ENCODE results near the gene TAGLN3.
A peak's percentile ranks its signal among the peaks of the same experiment; 100 is the strongest.
"Not testable (repeated sequence)": the region's sequence is repeated elsewhere in the genome, so short reads cannot be mapped to it uniquely, and the experiment has no call there.

The TAGLN3 gene

GRCh38 chr3:112010636-112011035 lies 11.9 kb downstream of the TAGLN3 start:
- no peak for DNase-seq (ENCODE audit: low read depth in 2 of 2)

DNA sequence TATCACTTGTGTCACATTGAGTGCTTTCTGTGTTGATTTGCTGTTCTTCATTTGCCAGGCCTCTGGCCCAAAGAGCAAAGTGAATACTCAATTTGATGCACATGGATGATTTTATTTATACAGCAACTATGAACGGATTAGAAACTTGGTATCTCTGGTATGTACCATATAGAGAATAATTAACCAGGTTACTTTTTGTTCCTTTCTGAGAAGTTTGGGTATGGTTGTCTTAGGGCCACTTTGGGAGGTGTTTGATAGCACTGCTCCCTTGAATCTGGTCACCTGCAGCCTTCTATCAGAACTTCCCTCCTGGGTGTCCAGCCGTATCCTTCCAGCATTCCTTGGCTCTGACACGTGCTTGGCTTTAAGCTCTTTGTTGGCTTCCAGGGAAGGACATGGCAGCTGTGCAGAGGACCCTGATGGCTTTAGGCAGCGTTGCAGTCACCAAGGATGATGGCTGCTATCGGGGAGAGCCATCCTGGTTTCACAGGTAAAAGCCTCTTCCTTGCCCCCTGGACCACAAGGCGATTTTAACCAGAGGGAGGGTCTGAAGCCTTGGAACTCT lies 12.7 kb downstream of the TAGLN3 start:
- DNase-seq (ENCODE audit: low read depth in 2 of 2): no peak

- DNase-seq (ENCODE audit: low read depth in 2 of 2): no peak
These were observed 13.7 kb downstream of the TAGLN3 start for GRCh38 chr3:112012205-112012992.

GRCh38 chr3:112013058-112013783 lies 14.5 kb downstream of the TAGLN3 start:
- DNase-seq (ENCODE audit: low read depth in 2 of 2): peak; percentile 27 to 32

DNA sequence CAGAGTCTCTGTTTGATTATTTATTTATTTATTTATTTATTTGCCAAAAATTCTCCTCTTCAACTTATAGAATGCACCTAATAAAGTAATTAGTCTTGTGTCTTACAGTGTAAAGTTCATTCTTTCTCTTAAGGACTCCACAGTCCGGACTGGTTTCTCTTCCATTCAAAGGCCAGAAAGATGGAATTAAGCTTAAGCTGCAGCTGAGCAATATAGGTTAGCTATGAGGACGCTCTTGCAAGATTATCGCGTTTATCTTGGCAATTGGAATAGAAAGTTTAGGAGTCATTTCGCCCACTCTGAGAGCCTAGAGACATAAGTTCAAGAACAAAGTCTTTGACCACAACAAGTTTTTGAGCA lies 15.0 kb downstream of the TAGLN3 start:
- DNase-seq (ENCODE audit: low read depth in 2 of 2): no peak

DNA sequence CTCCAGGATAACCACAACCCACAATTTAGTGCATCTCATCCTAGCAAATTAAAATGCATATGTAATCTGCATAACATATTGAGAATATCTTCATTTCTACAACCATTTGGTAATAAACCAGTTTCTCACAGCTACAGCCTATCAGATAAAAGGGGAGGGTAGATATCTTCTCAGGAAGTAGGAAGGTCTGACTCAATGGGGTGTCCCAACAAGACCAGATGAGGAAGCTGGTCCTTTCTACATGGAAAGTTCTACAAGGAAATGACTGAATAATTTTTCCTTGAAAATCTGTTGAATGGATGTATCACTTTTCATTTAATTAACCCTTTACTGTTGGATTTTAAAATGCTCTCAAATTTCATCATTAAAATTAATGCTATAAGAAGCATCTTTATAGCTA lies 18.4 kb downstream of the TAGLN3 start:
- DNase-seq (ENCODE audit: low read depth in 2 of 2): no peak

GRCh38 chr3:112018712-112019111 lies 20.0 kb downstream of the TAGLN3 start:
- DNase-seq (ENCODE audit: low read depth in 2 of 2): no peak

GRCh38 chr3:112019716-112020115 lies 21.0 kb downstream of the TAGLN3 start:
- DNase-seq (ENCODE audit: low read depth in 2 of 2): no peak

DNA sequence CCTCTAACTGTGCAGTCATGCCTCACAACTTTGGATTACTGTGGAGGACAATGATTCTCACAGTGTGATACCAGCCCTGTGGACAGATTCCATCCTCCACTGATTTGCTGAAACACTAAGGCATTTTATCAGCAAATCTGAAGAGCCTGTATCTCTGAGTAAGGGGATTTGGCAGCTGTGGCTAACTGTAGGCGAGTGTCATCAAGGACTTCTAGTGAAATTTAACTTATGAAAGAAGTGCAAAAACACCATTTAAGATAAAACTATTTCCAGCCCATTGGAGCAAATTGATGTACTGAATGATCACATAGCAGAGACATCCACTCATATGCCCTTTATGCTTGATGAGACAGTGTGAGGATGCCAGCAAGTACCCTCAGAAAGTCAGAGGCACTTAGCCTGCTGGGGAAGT lies 22.0 kb downstream of the TAGLN3 start:
- DNase-seq (ENCODE audit: low read depth in 2 of 2): no peak

DNA sequence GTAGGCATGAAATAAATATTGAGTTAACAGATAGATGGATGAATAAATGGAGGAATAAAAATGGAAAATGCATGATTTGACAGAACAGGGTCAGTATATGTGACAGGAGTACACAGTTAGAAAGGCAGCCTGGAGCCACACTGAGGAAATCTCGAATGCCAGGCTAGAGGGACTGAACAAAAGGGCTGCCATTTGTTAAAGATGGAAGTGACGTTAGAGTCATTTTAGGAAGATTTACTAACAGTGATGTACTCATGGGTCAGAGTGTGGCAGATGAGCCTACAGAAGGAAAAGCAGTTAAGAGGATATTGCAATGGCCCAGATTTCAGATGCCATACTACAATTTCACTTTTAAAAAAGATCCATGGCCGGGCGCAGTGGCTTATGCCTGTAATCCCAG lies 28.4 kb downstream of the TAGLN3 start:
- DNase-seq (ENCODE audit: low read depth in 2 of 2): no peak

- no peak for DNase-seq (ENCODE audit: low read depth in 2 of 2)
These were observed 29.1 kb downstream of the TAGLN3 start for GRCh38 chr3:112027826-112028225.

DNA sequence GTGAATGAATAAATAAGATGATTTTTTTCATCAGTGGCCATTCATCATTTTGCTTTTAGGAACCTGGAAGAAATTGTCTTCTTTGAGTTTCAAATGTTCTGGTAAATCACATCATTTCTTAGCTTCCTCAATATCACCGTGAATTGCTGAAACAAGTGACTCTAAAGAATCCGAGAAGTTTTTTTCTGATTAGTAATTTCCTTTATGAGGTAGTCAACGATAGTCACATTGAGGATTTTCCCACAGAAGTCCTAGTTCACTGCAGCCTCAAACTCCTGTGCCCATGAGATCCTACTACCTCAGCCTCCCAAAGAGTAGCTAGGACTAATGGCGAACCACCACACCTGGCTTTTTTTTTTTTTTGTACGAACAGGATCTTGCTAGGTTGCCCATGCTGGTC lies 32.2 kb downstream of the TAGLN3 start:
- no peak for DNase-seq (ENCODE audit: low read depth in 2 of 2)

DNA sequence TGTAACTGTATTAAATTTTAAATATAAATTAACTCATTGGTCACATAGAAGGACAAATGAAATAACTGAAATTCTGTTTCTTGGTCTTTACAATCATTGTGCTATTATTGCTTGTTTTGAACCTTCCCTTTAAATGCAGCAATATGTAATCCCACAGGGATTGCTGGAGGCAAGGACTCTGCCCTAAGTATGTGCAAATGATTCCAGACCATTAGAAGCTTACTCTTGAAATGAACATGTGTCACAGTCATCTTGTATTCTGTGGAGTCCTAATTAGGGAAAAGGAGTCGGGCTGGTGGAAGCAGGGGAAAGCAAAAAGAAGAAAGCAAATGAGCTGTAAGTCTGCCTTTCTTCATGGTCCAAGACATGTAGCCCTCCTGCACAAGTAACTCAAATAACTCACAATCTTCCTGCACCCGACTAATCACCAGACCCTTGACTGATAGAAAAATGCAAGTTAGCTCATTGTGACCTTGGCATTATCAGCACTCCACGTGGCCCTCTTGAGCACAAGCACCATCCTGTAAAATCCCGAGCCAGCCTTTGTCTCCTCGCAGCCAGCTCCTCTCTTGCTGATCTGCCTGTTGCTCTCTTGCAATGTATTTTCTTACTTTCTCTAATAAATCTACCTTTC lies 33.5 kb downstream of the TAGLN3 start:
- no peak for DNase-seq (ENCODE audit: low read depth in 2 of 2)

DNA sequence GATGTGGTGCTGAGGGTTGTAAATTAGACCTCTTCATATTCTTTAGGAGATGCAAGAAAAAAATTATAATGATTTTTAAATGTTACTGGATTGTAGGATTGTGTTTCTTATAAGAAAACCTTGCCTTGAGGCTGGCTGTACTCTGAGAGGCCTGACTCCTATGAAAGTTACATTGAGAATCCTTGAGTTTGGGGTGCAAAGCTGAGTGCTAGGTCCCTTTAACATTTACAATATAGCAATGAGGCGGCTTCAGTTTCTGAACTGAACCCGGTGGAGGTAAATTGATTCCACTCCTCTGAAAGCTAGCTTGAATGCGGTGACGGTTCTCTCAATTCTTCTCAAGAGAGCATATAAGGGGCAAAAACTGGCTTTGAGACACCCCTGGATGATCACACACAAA lies 35.7 kb downstream of the TAGLN3 start, which contains the start of gene TMPRSS7:
Gene TMPRSS7 (plus strand): TSS at position 301 of the 400 bp plus-strand sequence. CDS start 110 bp downstream, outside the sequence.
- no peak for DNase-seq (ENCODE audit: low read depth in 2 of 2)

DNA sequence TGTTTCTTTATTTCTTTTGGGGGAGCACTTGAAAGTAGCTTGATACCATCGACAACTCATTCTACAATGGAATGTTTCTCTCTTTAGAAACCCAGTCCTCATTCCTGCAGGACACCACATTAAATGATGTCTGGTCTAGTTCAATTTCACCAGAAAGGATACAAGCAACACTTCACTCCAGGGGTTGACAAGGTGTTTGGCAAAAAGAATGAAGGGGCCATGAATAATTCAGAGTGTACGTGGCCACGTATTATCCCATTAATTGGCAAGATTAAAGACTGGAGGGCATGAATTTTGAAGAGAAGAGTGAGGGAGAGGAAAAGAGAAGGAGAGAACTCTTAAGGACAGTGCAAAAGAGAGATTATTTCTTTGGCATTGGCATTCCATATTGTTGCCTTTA lies 36.5 kb downstream of the TAGLN3 start:
- no peak for DNase-seq (ENCODE audit: low read depth in 2 of 2)

GRCh38 chr3:112037194-112037593 lies 38.5 kb downstream of the TAGLN3 start:
- not testable (repeated sequence) for DNase-seq (ENCODE audit: low read depth in 2 of 2)

DNA sequence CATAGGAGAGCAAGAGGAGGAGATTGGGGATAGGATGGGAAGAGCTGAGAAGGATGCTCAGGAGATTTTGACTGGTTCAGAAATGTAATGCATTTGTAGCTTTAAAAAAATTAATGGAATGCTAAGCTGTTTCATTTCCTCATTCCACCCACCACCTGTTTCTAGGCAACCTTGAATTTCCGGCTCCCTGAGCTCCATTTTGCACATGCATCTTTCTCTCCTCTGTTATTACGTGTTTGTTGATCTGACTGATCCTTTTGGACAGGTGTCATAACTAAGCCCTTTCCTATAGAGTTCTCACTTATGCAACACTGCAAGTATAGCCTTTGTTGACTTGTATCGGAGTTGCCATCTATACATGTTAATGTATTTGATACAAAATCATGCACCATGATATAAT lies 40.1 kb downstream of the TAGLN3 start:
- DNase-seq (ENCODE audit: low read depth in 2 of 2): no peak

DNA sequence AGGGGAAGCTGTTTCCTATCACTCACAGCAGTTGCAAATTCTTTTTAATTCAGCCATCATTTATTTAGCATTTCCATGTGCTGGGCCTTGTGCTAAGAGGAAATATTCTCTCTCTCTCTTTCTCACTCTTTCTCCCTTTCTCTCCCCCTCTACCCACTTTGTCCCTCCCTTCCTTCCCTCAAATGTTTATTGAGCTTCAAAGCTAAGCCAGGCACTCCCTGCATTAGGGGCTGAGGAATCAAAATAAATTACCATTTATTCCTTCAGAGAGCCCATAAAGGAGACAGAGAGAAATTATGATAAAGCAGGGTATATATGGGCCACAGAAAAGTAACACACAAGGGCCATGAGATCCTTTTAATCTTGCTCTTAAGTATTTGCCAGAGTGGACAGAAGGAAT lies 42.6 kb downstream of the TAGLN3 start:
- DNase-seq (ENCODE audit: low read depth in 2 of 2): no peak

DNA sequence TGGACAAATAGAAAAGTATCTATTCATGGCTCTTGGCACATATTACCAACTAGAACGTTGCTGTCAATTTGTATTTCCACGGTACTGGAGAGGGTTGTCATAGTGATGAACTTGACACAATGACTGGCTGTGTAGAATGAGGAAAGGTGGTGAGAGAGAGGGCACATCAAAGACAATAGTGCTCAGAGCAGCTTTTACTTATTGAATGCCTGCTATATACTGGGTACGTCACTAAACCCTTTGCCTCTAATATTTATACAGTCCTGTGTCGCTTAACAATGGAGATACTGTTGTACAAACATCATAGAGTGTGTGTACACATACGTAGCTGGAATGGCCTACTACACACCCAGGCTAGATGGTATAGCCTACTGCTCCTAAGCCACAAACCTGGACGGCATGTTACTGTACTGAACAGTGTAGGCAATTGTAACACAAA lies 44.1 kb downstream of the TAGLN3 start:
- DNase-seq (ENCODE audit: low read depth in 2 of 2): no peak

- peak; percentile 37 to 50 for DNase-seq (ENCODE audit: low read depth in 2 of 2)
These were observed 45.0 kb downstream of the TAGLN3 start for GRCh38 chr3:112043621-112044201.

DNA sequence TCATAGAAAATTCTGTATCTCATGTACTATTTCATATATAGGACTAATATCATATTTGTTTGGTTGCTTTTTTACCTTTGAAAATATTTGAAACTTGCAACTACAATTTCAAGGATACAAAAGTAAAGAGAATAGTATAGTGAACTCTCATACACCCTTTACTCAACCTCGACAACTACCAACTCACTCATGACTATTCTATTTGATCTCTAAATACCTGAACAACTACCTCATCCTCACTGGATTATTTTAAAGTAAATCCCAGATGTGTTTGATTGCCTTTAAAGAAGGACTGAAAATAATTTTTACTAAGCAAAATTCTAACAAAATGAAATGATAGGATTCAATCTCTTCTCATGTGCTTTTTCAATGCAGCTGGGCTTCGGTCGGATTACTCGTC lies 47.9 kb downstream of the TAGLN3 start:
- no peak for DNase-seq (ENCODE audit: low read depth in 2 of 2)

DNA sequence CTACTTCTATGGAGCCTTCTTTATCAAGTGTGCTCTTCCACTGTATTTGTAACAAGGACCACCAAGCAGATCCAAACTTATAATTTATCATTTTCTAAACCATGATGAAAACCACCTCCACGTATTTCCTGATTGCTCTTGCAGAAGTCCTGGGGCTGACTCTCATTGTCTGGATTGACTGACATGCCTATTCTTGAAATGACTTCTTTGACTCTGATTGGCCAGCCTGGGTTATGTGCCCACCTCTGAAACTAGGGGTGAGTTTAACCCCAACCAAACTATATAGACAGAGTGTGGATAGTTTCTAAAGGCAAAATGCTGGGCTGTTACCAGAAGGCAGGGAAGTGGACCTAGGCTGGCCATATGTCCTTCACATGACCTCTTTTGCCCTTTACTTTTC lies 48.5 kb downstream of the TAGLN3 start:
- no peak for DNase-seq (ENCODE audit: low read depth in 2 of 2)
